NB4 (cell line): ENCODE data around the gene RASSF4.

ENCODE experiments used
- DNase-seq: peaks from one replicate; pipeline ENCODE4 v3.0.0; 2010; ENCODE audit warnings: low read depth
- H3K4me3 ChIP-seq: one replicate; pipeline ENCODE4 v1.5.1; 2011; ENCODE audit warnings: mild to moderate bottlenecking, low read depth, low read length, moderate library complexity
- CTCF ChIP-seq: IDR thresholded peaks from one replicate; pipeline ENCODE4 v1.5.1; 2012; ENCODE audit warnings: low read depth, low read length
- MYC ChIP-seq: IDR thresholded peaks from 2 replicates; pipeline ENCODE4 v1.6.1; 2011; ENCODE audit warnings: low read depth, low read length
- POLR2A ChIP-seq: IDR thresholded peaks from 2 replicates; pipeline ENCODE4 v1.6.1; 2011; ENCODE audit warnings: mild to moderate bottlenecking; ENCODE audit not compliant: insufficient read length; ENCODE audit errors: extremely low read depth
- TF ChIP-seq, protein P1 (sequence below): IDR thresholded peaks from 2 replicates; pipeline ENCODE4 v1.6.1; 2011; ENCODE audit warnings: low read depth, low read length

The RASSF4 gene

GRCh38 chr10:44970812-44971395 is 11.3 kb downstream of the RASSF4 start:
- no peak for TF ChIP-seq MYC
- TF ChIP-seq, protein P1, sequence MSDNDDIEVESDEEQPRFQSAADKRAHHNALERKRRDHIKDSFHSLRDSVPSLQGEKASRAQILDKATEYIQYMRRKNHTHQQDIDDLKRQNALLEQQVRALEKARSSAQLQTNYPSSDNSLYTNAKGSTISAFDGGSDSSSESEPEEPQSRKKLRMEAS, result no peak
- no peak for TF ChIP-seq CTCF
- no peak for TF ChIP-seq POLR2A
- no peak for DNase-seq
- no peak overlapping the region for H3K4me3 ChIP-seq

GRCh38 chr10:44971434-44971833 is 11.8 kb downstream of the RASSF4 start:
- no peak for DNase-seq
- no peak overlapping the region for H3K4me3 ChIP-seq
- TF ChIP-seq, protein P1, result no peak
- TF ChIP-seq MYC (no peak), POLR2A (no peak), CTCF (no peak)

DNA sequence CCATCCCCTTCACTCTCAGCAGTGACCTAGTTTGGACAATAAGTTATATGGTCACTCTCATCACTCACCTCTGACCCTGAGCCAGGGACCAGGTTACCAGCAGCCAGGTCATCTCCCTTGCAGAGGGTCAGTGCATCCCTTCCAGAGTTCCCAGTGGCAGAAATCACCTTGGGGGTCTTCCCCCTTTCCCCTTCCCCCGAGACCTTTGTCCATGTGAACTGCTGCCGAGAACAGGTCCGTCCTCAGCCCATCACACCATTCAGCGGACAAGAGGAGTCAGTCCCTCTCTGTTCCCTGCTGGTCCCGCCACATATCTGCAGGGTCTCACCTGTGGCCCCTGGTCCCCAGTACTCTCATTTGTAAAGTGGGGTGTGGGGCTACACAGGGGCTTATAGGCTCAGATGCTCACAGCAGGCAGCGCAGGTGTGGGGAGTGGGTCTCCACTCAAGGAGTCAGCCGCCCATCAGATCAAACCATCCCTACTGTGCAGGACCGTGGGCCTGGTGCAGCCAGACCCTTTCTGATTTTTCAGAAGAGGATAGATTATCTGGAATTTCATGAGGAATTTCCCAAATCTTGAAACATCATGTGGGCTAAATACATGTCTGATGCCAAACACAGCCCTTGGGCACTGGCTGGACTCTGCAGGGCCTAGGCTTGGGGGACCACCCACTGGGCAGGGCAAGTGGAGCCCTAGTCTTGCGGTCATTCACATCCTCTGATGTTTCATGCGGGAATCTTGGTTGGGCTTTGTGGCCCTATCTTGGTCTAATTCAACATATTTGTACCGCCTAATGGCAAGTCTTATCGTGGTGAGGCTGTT is 12.5 kb downstream of the RASSF4 start:
- TF ChIP-seq POLR2A (no peak), CTCF (no peak), MYC (no peak)
- TF ChIP-seq, protein P1, result no peak
- H3K4me3 ChIP-seq, result no peak overlapping the region
- no peak for DNase-seq

- TF ChIP-seq, protein P1, result no peak
- TF ChIP-seq CTCF (no peak), POLR2A (no peak), MYC (no peak)
- no peak for DNase-seq
- H3K4me3 ChIP-seq, result no peak overlapping the region
Measured at GRCh38 chr10:44972874-44973306, 13.3 kb downstream of the RASSF4 start.

DNA sequence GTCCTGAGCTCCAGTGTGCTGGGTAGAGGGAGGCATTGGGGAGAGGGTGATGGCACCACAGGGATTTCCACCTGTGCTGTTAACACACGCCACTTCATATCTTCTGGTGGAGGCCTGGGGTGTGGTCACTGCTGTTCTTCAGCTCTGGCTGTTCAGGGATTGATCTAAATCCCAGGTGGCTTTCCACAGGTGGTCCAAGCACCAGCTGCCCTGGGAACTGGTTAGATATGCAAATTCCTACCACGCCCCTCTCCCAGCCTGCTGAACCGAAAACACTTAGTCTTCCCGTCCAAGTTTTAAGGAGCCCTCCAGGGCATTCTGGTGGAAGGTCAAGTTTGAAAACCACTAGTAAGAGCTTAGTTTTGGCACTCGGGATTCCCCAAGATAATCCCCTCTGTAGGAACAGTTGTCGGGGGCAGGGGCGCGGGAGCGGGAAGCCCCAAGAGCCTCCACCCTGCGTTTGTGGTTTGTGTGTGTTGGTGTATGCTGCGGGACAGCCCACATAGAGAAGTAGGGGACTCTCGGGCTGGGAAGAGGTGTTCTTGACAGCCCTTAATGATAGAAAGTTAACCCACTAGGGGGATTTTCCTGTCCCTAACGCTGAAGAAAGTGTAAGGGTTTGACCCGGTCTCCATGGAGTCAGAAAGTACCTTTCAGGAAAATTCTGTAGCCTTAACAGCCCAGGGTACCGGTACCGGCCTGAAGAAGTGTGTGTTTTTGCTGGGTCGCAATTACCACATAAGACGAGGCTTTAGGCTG is 13.9 kb downstream of the RASSF4 start:
- no peak for TF ChIP-seq MYC
- no peak for TF ChIP-seq CTCF
- TF ChIP-seq, protein P1, result no peak
- TF ChIP-seq POLR2A, result no peak
- no peak overlapping the region for H3K4me3 ChIP-seq
- DNase-seq, result peak; percentile 63
